Pancreas (tissue), 10 donors: ENCODE results near the gene C10orf67. TPM values are rescaled to one million over a fixed set of nuclear protein-coding genes. Genes with fewer than 3 reads are reported as not detected.
A peak's percentile ranks its signal among the peaks of the same experiment; 100 is the strongest.

Experiments
- ATAC-seq, 4 donors: fragments of 200-7000 bp; cut with Tn5 transposase; one replicate each; pipeline versions ENCODE4 v1.8.0 to v1.9.1; 2020; ENCODE audit warnings: mild to moderate bottlenecking in 4 of 4, moderate library complexity in 4 of 4
- DNase-seq, 6 donors: peaks; one replicate each; pipeline ENCODE4 v3.0.0-alpha.2; 2020
- FAIRE-seq: peaks from 2 replicates; lab custom pipeline; 2012; peaks lifted over from hg19 to GRCh38; lab: Jason Lieb, UNC
- H3K27ac ChIP-seq, 4 donors: fragments of 200-600 bp; sonication (generic); 1 replicate in 3 of 4; 2 replicates in 1 of 4; pipeline versions ENCODE4 v1.5.0 to v1.8.0; 2020
- H3K27me3 ChIP-seq, 4 donors: fragments of 200-600 bp; one replicate each; pipeline ENCODE4 v1.8.0; 2021
- H3K36me3 ChIP-seq, 3 donors: fragments of 200-600 bp; sonication (generic) in 1 of 3; one replicate each; pipeline versions ENCODE4 v1.5.0 to v1.8.0; 2020 to 2021
- H3K4me1 ChIP-seq, 3 donors: fragments of 200-600 bp; one replicate each; pipeline ENCODE4 v1.8.0; 2021
- H3K4me3 ChIP-seq, 4 donors: fragments of 200-600 bp; sonication (generic) in 2 of 4; one replicate each; pipeline versions ENCODE4 v1.5.0 to v1.8.0; 2020 to 2021
- H3K9me3 ChIP-seq, 4 donors: fragments of 200-600 bp; one replicate each; pipeline ENCODE4 v1.8.0; 2021
- WGBS, 2 donors: extraction: QIAGEN DNeasy Blood & Tissue Kit; methylation state at CpG; one replicate each; pipeline ENCODE4 v1.1.7; 2013; 5-methylcytosine and 5-hydroxymethylcytosine counted together
- intact Hi-C, 3 donors: fragments of 100-400 bp; cut with DNase I; formaldehyde crosslinking; loops; one replicate each; pipeline versions ENCODE4 v1.11.1 to v1.14.2; 2022
- polyA plus RNA-seq, 2 donors: library from polyadenylated mRNA; stranded (reverse); fragments of 200-250 nt; gene quantifications; one replicate each; pipeline ENCODE4 v1.2.3, GENCODE V29; 2013
- total RNA-seq, 6 donors: library from RNA; stranded (reverse); fragmentation: NEBNext Ultra II Directional in 4 of 6; extraction: Animal tissue kit (Norgen Biotek cat#: 25700) in 4 of 6; gene quantifications; one replicate each; pipeline versions ENCODE4 v1.2.1 to v1.2.4, GENCODE V29; 2021 to 2023
- TF ChIP-seq, protein P1 (sequence below), 4 donors: fragments of 200-600 bp; sonication (generic) in 3 of 4; IDR thresholded peaks; one replicate each; pipeline versions ENCODE4 v1.5.0 to v1.8.0; 2021; ENCODE audit warnings: antibody characterized with exemption in 4 of 4
- donor health status: healthy with polysubstance abuse.
- donor health status: DM: no; HTN: no; CAD: no; lungs with moderate emphysema.
- donor health status: DM: no; HTN: no; CAD: no.
- donor health status: control.
- donor health status: control.
- donor health status: Bipolar disorder and iron deficiency.
- donor health status: DM: yes; HTN: yes; CAD: no.
- donor health status: DM: no; HTN: no; CAD: no.
- donor health status: DM: no; HTN: no; CAD: no.
- donor health status: DM: yes; HTN: yes; CAD: no.

C10orf67 gene
- total and polyA plus RNA-seq, 8 donors = 0.02 to 0.16 (median 0.08) TPM; not detected in 3

DNA sequence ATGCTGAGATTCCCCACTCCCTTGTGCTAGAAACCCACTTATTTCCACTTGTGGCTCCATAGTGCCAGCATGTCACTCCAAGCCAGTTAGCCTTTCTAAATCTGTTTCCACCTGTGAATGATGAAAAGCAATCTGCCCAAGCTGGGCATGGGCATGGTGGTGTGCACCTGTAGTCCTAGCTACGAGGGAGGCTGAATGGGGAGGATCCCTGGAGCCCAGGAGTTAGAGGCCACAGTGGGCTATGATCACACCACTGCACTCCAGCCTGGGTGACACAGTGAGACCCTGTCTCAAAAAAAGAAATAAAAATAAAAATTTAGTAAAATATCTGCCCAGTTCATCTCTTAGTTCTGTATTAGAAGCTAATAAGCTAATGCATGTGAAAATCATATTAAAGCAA is 157.4 kb downstream of the C10orf67 start:
- Histone ChIP-seq H3K27ac (peak overlapping the region; percentile 31 to 95 (median 68)), H3K9me3 (no peaks in the 10 kb centered on the region), H3K27me3 (no peaks in the 10 kb centered on the region), H3K36me3 (no peaks in the 10 kb centered on the region), H3K4me1 (peaks cover 5 to 18% (median 17%) of the 10 kb centered on the region in 3 donors), H3K4me3 (no peak overlapping the region)
- intact Hi-C loops = no loop called here
- no peak for DNase-seq
- FAIRE-seq = no peak
- peak in 2 of 4 donors; percentile 0 to 1 for ATAC-seq
- WGBS, 2 donors = 43 to 45% methylated on average over 1 of the region's 1 CpG
- TF ChIP-seq, protein P1, sequence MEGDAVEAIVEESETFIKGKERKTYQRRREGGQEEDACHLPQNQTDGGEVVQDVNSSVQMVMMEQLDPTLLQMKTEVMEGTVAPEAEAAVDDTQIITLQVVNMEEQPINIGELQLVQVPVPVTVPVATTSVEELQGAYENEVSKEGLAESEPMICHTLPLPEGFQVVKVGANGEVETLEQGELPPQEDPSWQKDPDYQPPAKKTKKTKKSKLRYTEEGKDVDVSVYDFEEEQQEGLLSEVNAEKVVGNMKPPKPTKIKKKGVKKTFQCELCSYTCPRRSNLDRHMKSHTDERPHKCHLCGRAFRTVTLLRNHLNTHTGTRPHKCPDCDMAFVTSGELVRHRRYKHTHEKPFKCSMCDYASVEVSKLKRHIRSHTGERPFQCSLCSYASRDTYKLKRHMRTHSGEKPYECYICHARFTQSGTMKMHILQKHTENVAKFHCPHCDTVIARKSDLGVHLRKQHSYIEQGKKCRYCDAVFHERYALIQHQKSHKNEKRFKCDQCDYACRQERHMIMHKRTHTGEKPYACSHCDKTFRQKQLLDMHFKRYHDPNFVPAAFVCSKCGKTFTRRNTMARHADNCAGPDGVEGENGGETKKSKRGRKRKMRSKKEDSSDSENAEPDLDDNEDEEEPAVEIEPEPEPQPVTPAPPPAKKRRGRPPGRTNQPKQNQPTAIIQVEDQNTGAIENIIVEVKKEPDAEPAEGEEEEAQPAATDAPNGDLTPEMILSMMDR (IDR thresholded peaks at IDR 0.05) = no peak

DNA sequence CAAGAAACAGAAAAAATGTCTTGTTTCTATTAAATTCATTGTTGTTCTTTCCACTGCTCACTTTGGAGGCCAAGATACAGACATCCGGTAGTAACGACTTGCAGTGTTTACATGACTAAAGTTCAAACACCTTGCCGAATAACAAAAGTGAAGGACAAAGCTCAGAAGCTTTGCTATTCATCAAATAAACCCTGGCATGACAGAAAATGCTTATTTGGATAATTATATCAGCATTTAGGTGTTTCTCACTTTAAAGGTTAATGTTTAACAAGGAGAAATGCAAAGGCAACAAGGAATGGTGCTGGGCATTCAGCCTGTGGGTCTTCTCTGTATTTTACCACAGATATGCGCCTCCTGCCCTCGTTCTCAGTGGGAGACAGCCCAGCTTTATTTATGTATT is 157.9 kb downstream of the C10orf67 start:
- peak; percentile 68 to 80 (median 74) for ATAC-seq
- DNase-seq = peak in 1 of 6 donors; percentile 48
- FAIRE-seq = no peak

DNA sequence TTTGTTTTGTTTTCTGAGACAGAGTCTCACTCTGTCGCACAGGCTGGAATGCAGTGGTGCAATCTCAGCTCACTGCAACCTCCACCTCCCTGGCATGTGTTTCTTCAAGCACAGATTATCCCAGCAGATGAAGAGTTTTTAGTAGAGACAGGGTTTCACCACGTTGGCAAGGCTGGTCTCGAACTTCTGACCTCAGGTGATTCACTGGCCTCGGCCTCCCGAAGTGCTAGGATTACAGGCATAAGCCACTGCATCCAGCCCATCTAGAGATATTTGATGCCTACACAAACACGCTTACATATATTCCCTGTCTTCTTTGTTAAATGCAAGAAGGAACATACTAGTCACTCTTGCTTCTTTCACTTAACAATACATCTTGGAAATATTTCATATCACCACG is 158.4 kb downstream of the C10orf67 start:
- FAIRE-seq (no peak), DNase-seq (no peak), ATAC-seq (peak in 1 of 4 donors; percentile 2)
- 21 to 26% methylated on average over 7 of the region's 7 CpGs for WGBS, 2 donors
- Histone ChIP-seq H3K4me3 (no peak overlapping the region), H3K36me3 (no peaks in the 10 kb centered on the region), H3K9me3 (no peaks in the 10 kb centered on the region), H3K27me3 (no peaks in the 10 kb centered on the region), H3K27ac (peak overlapping the region; percentile 39 to 95 (median 68)), H3K4me1 (peaks cover 5 to 25% (median 17%) of the 10 kb centered on the region in 3 donors)
- intact Hi-C loops = no loop called here
- TF ChIP-seq, protein P1 (IDR thresholded peaks at IDR 0.05) = no peak

More for the DNA sequence above, 157.9 kb downstream of the C10orf67 start:
- TF ChIP-seq, protein P1 (IDR thresholded peaks at IDR 0.05) = no peak
- Histone ChIP-seq H3K4me1 (peaks cover 5 to 23% (median 17%) of the 10 kb centered on the region in 3 donors), H3K27ac (peak overlapping the region; percentile 39 to 95 (median 68)), H3K27me3 (no peaks in the 10 kb centered on the region), H3K36me3 (no peaks in the 10 kb centered on the region), H3K4me3 (no peak overlapping the region), H3K9me3 (no peaks in the 10 kb centered on the region)
- WGBS, 2 donors = 3 to 8% methylated on average over 5 of the region's 5 CpGs
- intact Hi-C loops = no loop called here

DNA sequence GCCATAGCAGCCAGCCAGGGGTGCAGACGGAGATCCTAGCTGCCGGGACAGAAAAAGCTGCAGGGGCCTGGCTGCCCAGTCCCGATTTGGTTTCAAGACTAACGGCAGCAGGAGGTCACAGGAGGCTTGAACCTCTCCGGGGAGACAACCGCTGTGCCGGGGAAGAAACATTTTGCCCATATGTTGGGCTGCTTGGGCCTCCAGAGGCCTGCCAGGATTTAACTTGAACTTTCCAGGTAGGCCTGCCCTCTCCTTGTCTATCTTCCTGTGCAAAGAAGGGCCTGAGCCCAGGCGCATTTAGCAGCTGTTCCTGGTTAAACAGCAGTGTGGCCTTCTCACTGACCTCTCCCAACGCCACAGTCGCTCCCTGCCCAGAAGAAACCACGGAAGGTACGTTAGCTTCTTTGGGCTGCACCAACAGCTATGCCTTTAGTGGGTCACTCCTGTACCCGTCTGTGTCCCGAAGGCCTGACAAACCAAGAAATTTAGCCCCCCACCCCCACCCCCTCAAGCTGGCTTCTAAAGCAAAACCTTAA is 169.6 kb downstream of the C10orf67 start:
- no peaks in the 10 kb centered on the region for H3K36me3 ChIP-seq
- FAIRE-seq = no peak
- peak in 3 of 6 donors; percentile 60 to 80 (median 63) for DNase-seq
- H3K27ac ChIP-seq = peak overlapping the region; percentile 82 to 95 (median 85)
- intact Hi-C loops = no loop called here
- 21 to 25% methylated on average over 13 to 14 of the region's 14 CpGs for WGBS, 2 donors
- no peaks in the 10 kb centered on the region for H3K27me3 ChIP-seq
- TF ChIP-seq, protein P1 (IDR thresholded peaks at IDR 0.05) = no peak
- peak; percentile 44 to 56 (median 52) for ATAC-seq
- H3K4me1 ChIP-seq = peaks cover 0 to 5% (median 0%) of the 10 kb centered on the region in 3 donors
- H3K4me3 ChIP-seq = peak overlapping the region; percentile 45 to 62 (median 52)
- H3K9me3 ChIP-seq = no peaks in the 10 kb centered on the region
